ENCODE results near the gene CARS2. TPM values are rescaled to one million over a fixed set of nuclear protein-coding genes. Genes with fewer than 3 reads are reported as not detected.

Gene CARS2
- total and polyA plus RNA-seq, 2 experiments from 2014 or later: 39.0 to 53.5 TPM

DNA sequence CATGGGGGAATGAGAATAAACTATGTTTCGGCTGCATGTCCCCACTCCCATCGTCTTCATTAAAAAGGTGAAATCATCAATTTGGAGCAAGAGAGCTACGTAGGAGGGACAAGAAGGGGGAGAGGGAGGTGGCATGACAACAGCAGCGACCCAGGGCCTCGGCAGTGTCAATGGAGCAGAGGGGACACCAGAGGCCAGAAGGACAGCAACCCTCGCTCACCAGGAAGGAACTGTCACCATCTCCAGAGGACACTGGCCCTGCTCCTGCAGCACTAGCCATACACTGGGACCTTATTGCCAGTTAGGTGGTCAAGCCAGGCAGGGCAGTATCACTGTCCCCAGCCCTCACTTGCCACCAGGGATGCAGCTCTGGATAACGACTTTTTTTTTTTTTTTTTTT is 56.4 kb downstream of the CARS2 start:
- Mint-ChIP-seq H3K4me1 (peaks cover 21% of the 10 kb centered on the region), H3K36me3 (ENCODE audit: low read depth) (peaks cover 7% of the 10 kb centered on the region), H3K9me3 (no peaks in the 10 kb centered on the region), H3K27me3 (ENCODE audit: insufficient read depth, low read depth, poor library complexity) (peaks cover 10% of the 10 kb centered on the region), H3K27ac (no peak overlapping the region), H3K4me3 (no peak overlapping the region)
- TF ChIP-seq, protein P1, sequence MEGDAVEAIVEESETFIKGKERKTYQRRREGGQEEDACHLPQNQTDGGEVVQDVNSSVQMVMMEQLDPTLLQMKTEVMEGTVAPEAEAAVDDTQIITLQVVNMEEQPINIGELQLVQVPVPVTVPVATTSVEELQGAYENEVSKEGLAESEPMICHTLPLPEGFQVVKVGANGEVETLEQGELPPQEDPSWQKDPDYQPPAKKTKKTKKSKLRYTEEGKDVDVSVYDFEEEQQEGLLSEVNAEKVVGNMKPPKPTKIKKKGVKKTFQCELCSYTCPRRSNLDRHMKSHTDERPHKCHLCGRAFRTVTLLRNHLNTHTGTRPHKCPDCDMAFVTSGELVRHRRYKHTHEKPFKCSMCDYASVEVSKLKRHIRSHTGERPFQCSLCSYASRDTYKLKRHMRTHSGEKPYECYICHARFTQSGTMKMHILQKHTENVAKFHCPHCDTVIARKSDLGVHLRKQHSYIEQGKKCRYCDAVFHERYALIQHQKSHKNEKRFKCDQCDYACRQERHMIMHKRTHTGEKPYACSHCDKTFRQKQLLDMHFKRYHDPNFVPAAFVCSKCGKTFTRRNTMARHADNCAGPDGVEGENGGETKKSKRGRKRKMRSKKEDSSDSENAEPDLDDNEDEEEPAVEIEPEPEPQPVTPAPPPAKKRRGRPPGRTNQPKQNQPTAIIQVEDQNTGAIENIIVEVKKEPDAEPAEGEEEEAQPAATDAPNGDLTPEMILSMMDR (conservative IDR thresholded peaks at IDR 0.05; ENCODE audit: low read depth in 2 of 2): no peak
- TF ChIP-seq, protein P2, sequence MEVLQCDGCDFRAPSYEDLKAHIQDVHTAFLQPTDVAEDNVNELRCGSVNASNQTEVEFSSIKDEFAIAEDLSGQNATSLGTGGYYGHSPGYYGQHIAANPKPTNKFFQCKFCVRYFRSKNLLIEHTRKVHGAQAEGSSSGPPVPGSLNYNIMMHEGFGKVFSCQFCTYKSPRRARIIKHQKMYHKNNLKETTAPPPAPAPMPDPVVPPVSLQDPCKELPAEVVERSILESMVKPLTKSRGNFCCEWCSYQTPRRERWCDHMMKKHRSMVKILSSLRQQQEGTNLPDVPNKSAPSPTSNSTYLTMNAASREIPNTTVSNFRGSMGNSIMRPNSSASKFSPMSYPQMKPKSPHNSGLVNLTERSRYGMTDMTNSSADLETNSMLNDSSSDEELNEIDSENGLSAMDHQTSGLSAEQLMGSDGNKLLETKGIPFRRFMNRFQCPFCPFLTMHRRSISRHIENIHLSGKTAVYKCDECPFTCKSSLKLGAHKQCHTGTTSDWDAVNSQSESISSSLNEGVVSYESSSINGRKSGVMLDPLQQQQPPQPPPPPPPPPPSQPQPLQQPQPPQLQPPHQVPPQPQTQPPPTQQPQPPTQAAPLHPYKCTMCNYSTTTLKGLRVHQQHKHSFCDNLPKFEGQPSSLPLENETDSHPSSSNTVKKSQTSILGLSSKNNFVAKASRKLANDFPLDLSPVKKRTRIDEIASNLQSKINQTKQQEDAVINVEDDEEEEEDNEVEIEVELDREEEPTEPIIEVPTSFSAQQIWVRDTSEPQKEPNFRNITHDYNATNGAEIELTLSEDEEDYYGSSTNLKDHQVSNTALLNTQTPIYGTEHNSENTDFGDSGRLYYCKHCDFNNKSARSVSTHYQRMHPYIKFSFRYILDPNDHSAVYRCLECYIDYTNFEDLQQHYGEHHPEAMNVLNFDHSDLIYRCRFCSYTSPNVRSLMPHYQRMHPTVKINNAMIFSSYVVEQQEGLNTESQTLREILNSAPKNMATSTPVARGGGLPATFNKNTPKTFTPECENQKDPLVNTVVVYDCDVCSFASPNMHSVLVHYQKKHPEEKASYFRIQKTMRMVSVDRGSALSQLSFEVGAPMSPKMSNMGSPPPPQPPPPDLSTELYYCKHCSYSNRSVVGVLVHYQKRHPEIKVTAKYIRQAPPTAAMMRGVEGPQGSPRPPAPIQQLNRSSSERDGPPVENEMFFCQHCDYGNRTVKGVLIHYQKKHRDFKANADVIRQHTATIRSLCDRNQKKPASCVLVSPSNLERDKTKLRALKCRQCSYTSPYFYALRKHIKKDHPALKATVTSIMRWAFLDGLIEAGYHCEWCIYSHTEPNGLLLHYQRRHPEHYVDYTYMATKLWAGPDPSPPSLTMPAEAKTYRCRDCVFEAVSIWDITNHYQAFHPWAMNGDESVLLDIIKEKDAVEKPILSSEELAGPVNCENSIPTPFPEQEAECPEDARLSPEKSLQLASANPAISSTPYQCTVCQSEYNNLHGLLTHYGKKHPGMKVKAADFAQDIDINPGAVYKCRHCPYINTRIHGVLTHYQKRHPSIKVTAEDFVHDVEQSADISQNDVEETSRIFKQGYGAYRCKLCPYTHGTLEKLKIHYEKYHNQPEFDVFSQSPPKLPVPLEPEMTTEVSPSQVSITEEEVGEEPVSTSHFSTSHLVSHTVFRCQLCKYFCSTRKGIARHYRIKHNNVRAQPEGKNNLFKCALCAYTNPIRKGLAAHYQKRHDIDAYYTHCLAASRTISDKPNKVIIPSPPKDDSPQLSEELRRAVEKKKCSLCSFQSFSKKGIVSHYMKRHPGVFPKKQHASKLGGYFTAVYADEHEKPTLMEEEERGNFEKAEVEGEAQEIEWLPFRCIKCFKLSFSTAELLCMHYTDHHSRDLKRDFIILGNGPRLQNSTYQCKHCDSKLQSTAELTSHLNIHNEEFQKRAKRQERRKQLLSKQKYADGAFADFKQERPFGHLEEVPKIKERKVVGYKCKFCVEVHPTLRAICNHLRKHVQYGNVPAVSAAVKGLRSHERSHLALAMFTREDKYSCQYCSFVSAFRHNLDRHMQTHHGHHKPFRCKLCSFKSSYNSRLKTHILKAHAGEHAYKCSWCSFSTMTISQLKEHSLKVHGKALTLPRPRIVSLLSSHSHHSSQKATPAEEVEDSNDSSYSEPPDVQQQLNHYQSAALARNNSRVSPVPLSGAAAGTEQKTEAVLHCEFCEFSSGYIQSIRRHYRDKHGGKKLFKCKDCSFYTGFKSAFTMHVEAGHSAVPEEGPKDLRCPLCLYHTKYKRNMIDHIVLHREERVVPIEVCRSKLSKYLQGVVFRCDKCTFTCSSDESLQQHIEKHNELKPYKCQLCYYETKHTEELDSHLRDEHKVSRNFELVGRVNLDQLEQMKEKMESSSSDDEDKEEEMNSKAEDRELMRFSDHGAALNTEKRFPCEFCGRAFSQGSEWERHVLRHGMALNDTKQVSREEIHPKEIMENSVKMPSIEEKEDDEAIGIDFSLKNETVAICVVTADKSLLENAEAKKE (CRISPR knock-in tag; IDR thresholded peaks at IDR 0.05): no peak
- TF ChIP-seq EZH2phosphoT487 (IDR thresholded peaks at IDR 0.05; ENCODE audit: unreplicated experiment) (no peak), STAT1 (IDR thresholded peaks at IDR 0.05; ENCODE audit: unreplicated experiment) (no peak), CREB1 (CRISPR knock-in tag; IDR thresholded peaks at IDR 0.05; ENCODE audit: low read depth) (no peak), ZNF114 (CRISPR knock-in tag; IDR thresholded peaks at IDR 0.05) (no peak), EZH2 (IDR thresholded peaks at IDR 0.05; ENCODE audit: low read depth, unreplicated experiment) (no peak), ZNF331 (CRISPR knock-in tag; IDR thresholded peaks at IDR 0.05; ENCODE audit: low read depth) (no peak), NANOG (IDR thresholded peaks at IDR 0.05; ENCODE audit: borderline replicate concordance) (no peak), POLR2AphosphoS5 (IDR thresholded peaks at IDR 0.05; ENCODE audit: low read depth) (no peak)
- H3K4me2 ChIP-seq: no peak overlapping the region
- H3F3A ChIP-seq (replicated peaks; ENCODE audit: low read depth): peaks cover 2% of the 10 kb centered on the region
- peaks cover 4% of the 10 kb centered on the region for H4K20me1 ChIP-seq (replicated peaks; ENCODE audit: insufficient read depth)
- peaks cover 6% of the 10 kb centered on the region for H3K4me1 ChIP-seq (ENCODE audit: insufficient read depth)
- no peaks in the 10 kb centered on the region for H3K79me2 ChIP-seq (replicated peaks; ENCODE audit: insufficient read depth)
- no peaks in the 10 kb centered on the region; the same call in 1 of the 2 replicates for H3K36me3 ChIP-seq (ENCODE audit: insufficient read depth)
- ATAC-seq: no peak
- no peak overlapping the region for H3K27ac ChIP-seq (ENCODE audit: low read depth)
- no peak for DNase-seq (ENCODE audit: low spot score)
- H3K9me2 ChIP-seq (ENCODE audit: insufficient read depth): no peaks in the 10 kb centered on the region
- H2AFZ ChIP-seq: no peak overlapping the region
- H3K27me3 ChIP-seq (ENCODE audit: insufficient read depth): no peaks in the 10 kb centered on the region
- no peak overlapping the region for H3K4me3 ChIP-seq

All from GM23338 (cell line).